NT2/D1 (cell line): ENCODE data around the gene SMC1B.
"Not testable (repeated sequence)": the region's sequence is repeated elsewhere in the genome, so short reads cannot be mapped to it uniquely, and the experiment has no call there.

Source experiments
- DNase-seq: peaks from one replicate; pipeline ENCODE4 v3.0.0-alpha.2; 2011; ENCODE audit warnings: low read depth, low spot score
- H3K27me3 ChIP-seq: 2 replicates; pipeline ENCODE4 v1.6.0; 2011; ENCODE audit warnings: mild to moderate bottlenecking; ENCODE audit not compliant: insufficient read length, insufficient read depth
- H3K36me3 ChIP-seq: 2 replicates; pipeline ENCODE4 v1.6.1; 2011; ENCODE audit warnings: mild to moderate bottlenecking, low read length, mixed read lengths; ENCODE audit not compliant: insufficient read depth, insufficient read length
- H3K4me1 ChIP-seq: 2 replicates; pipeline ENCODE4 v1.5.1; 2011; ENCODE audit not compliant: insufficient read depth, insufficient read length
- H3K4me3 ChIP-seq: 2 replicates; pipeline ENCODE4 v1.5.1; 2011; ENCODE audit warnings: low read depth; ENCODE audit not compliant: insufficient read length
- H3K9ac ChIP-seq: 2 replicates; pipeline ENCODE4 v1.6.0; 2011; ENCODE audit warnings: low read depth; ENCODE audit not compliant: insufficient read length
- H3K9me3 ChIP-seq: 2 replicates; pipeline ENCODE4 v1.5.1; 2011; ENCODE audit warnings: mild to moderate bottlenecking, low read length; ENCODE audit not compliant: insufficient read depth
- SUZ12 ChIP-seq: IDR thresholded peaks from 2 replicates; pipeline ENCODE4 v1.6.1; 2011; ENCODE audit not compliant: insufficient read length, insufficient read depth; ENCODE audit errors: extremely low read depth
- YY1 ChIP-seq: IDR thresholded peaks from 2 replicates; pipeline ENCODE4 v1.6.1; 2011; ENCODE audit not compliant: insufficient read length, insufficient read depth
- ZNF274 ChIP-seq: IDR thresholded peaks from 2 replicates; pipeline ENCODE4 v1.6.1; 2011; ENCODE audit warnings: mild to moderate bottlenecking, low read depth, low read length

SMC1B gene

DNA sequence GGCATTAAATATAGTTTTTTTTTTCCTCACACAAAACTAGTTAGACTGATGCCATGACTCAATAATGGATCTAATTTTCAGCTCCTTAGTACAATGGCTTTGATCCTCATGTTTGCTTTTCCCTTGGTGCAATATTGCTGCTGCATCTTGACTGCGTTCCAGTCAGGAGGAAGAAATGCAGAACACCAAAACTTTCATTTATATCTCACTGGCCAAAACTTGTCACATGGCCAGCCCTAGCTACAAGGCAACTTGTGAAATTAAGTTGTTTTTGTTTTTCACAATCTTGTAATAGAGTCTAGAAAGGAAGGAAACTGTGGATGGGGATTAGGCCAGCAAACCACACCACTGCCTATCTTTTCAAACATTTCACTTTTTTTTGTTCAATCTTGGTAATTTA is 36.7 kb downstream of the SMC1B start:
- no peaks in the 10 kb centered on the region for H3K4me1 ChIP-seq
- no peaks in the 10 kb centered on the region for H3K27me3 ChIP-seq
- H3K4me3 ChIP-seq = no peak overlapping the region
- no peak for TF ChIP-seq SUZ12
- TF ChIP-seq ZNF274 = no peak
- peaks cover 10% of the 10 kb centered on the region; the same call in 1 of the 2 replicates for H3K9me3 ChIP-seq
- DNase-seq = no peak
- no peak overlapping the region for H3K9ac ChIP-seq
- no peaks in the 10 kb centered on the region for H3K36me3 ChIP-seq

DNA sequence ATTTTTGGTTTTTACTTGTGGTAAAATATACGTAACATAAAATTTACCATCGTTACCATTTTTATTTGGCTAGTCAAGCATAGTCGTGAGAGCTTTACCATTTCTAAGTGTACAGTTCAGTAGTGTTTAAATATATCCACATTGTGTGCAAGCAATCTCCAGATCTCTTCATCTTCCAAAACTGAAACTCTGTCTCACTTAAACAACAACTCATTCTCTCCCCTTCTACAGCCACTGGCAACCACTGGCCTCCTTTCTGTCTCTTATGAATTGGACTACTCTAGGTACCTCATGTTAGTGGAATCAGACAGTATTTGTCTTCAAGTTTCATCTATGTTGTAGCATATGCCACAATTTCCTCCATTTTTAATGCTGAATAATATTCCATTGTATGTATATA is 37.4 kb downstream of the SMC1B start:
- peaks cover 10% of the 10 kb centered on the region; the same call in 1 of the 2 replicates for H3K9me3 ChIP-seq

DNA sequence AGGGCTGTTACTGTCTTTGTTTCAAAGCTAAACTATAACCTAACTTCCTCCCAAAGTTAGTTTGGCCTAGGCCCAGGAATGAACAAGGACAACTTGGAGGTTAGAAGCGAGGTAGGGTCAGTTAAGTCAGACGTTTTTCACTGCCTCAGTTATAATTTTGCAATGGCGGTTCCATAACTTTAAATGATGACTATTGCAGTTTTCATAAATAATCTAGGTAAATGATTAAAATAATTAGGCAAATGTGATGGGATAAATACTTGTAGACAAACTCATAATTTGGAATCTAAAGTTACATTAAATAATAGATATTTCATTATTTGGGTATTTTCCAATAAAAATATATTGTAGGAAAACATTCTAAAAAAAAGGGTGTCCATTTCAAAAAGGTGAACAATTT is 39.8 kb downstream of the SMC1B start:
- not testable (repeated sequence) for H3K27me3 ChIP-seq, DNase-seq, H3K9me3 ChIP-seq, H3K36me3 ChIP-seq, H3K9ac ChIP-seq, H3K4me1 ChIP-seq, H3K4me3 ChIP-seq

More for the DNA sequence above, 37.4 kb downstream of the SMC1B start:
- H3K4me1 ChIP-seq = no peaks in the 10 kb centered on the region
- H3K27me3 ChIP-seq = no peaks in the 10 kb centered on the region
- H3K36me3 ChIP-seq = no peaks in the 10 kb centered on the region
- no peak for DNase-seq
- no peak overlapping the region for H3K9ac ChIP-seq
- TF ChIP-seq YY1 (no peak), ZNF274 (no peak), SUZ12 (no peak)
- H3K4me3 ChIP-seq = no peak overlapping the region

DNA sequence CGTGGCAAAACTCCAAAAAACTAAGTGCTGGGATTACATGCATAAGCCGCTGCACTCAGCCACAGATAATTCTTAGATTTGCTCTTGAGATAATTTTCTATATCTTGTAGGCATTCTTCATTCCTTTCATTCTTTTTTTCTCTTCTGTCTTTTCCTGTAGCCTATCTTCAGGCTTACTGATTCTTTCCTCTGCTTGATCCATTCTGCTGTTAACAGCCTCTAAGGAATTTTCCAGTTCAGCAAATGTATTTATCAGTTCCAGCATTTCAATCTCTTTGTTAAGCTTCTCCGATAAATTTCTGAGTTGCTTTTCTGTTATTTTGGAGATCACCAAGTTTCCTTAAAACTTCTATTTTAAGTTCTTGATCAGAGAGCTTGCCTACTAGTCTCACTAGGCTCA is 46.7 kb downstream of the SMC1B start:
- no peak overlapping the region for H3K9ac ChIP-seq
- no peak overlapping the region for H3K4me3 ChIP-seq
- H3K27me3 ChIP-seq = no peaks in the 10 kb centered on the region
- H3K36me3 ChIP-seq = no peaks in the 10 kb centered on the region
- DNase-seq = no peak
- TF ChIP-seq ZNF274 (no peak), YY1 (no peak), SUZ12 (no peak)
- no peaks in the 10 kb centered on the region for H3K4me1 ChIP-seq
- no peaks in the 10 kb centered on the region; the same call in 1 of the 2 replicates for H3K9me3 ChIP-seq

DNA sequence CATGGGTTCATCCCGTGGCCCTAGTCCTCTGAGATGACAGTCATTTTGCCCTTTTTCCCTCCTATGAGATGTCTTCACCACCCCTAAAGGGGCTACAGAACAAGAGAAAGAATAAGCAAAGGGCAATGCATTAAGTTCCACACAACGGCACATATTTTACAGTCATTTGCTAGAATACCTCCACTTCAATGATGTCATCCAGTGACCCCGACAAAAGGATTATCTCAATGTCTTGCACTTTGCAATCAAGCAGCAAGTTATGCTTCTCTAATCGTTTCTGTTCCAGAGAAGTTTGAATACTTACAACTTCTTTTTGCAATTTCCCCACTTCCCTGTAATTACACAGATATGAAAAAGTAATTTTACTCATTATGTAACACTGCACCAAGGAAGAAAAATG is 53.8 kb downstream of the SMC1B start:
- no peaks in the 10 kb centered on the region for H3K9me3 ChIP-seq
- TF ChIP-seq ZNF274 (no peak), SUZ12 (no peak), YY1 (no peak)

DNA sequence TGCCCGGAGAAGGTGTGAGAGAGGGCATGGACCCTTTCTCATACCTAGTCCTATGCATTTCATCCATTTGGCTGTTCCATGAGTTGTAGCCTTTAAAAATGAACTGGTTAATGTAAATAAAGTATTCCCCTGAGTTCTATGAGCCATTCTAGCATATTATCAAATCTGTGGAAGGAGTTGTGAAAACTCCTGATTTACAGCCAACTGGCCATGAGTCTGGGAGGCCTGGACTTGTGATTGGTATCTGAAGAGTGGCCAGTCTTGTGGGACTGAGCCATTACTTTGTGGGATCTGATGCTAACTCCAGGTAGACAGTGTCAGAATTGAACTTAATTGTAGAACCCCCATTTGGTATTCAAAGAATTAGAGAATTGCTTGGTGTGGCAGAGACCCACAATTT is 55.3 kb downstream of the SMC1B start:
- no peaks in the 10 kb centered on the region for H3K9me3 ChIP-seq
- TF ChIP-seq SUZ12 = no peak
- no peak for TF ChIP-seq ZNF274
- no peak for TF ChIP-seq YY1
- no peak overlapping the region for H3K9ac ChIP-seq
- H3K27me3 ChIP-seq = no peaks in the 10 kb centered on the region
- H3K36me3 ChIP-seq = no peaks in the 10 kb centered on the region
- no peak overlapping the region for H3K4me3 ChIP-seq
- H3K4me1 ChIP-seq = no peaks in the 10 kb centered on the region
- DNase-seq = no peak

More for the DNA sequence above, 53.8 kb downstream of the SMC1B start:
- Histone ChIP-seq H3K27me3 (no peaks in the 10 kb centered on the region), H3K36me3 (no peaks in the 10 kb centered on the region), H3K4me1 (no peaks in the 10 kb centered on the region), H3K9ac (no peak overlapping the region), H3K4me3 (no peak overlapping the region)
- DNase-seq = no peak

DNA sequence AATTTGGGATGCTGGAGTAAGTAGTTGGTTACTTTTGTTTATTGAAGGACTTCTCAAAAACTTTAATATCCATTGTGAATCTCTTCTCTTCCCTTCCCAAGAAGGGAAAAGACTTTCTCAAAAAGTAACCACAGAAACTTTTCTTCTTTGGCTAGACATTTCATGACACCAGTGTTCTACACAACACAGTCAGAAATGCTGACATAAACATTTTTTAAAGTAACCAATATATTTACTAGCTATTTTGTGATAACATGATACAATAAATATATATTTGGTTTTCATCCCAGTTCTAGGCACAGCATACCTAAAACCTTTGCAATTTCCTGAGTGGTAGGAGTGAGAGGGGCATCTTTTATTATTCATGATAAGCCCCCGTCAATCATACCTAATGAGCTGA is 55.9 kb downstream of the SMC1B start:
- H3K36me3 ChIP-seq = no peaks in the 10 kb centered on the region

DNA sequence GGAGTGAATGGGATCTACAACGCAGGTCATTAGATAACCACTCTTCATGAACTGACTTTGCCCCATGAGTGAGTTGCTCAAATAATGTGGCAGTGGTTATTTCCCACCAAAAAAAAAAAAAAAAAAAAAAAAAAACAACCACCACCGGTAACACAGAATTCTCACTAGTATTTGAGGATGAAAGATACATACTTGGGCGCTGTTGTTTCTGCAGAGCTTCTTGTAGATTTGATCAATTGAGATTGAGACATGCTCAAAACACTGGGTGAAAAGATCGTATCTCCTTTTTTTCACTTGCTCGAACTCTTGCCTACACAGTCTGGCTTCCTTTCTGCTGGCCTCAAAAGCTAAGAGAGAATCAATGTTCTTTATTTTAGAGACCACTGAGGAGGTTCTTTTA is 59.6 kb downstream of the SMC1B start:
- Histone ChIP-seq H3K36me3 (no peaks in the 10 kb centered on the region), H3K9ac (no peak overlapping the region), H3K4me3 (no peak overlapping the region), H3K27me3 (no peaks in the 10 kb centered on the region), H3K9me3 (no peaks in the 10 kb centered on the region), H3K4me1 (no peaks in the 10 kb centered on the region)
- no peak for TF ChIP-seq YY1
- no peak for TF ChIP-seq SUZ12
- no peak for TF ChIP-seq ZNF274
- no peak for DNase-seq

More for the DNA sequence above, 55.9 kb downstream of the SMC1B start:
- no peaks in the 10 kb centered on the region for H3K9me3 ChIP-seq
- H3K4me1 ChIP-seq = no peaks in the 10 kb centered on the region
- no peak for DNase-seq
- TF ChIP-seq YY1 = no peak
- TF ChIP-seq ZNF274 = no peak
- H3K9ac ChIP-seq = no peak overlapping the region
- H3K4me3 ChIP-seq = no peak overlapping the region
- no peaks in the 10 kb centered on the region for H3K27me3 ChIP-seq

DNA sequence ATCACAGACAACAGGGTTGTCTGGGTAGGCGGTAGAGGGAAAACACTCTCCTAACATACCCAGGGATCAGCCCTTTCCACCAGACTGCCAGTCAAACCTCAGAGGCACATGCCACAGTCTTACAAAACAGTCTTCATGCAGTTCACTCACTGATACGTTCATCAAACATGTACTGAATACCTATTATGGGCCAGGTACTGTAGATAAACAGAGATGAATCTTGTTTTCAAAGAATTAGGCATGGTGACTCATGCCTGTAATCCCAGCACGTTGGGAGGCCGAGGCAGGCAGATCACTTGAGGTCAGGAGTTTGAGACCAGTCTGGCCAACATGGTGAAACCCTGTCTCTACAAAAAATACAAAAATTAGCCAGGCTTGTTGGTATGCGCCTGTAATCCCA is 60.6 kb downstream of the SMC1B start:
- not testable (repeated sequence) for H3K9ac ChIP-seq, H3K36me3 ChIP-seq, H3K4me1 ChIP-seq, H3K9me3 ChIP-seq, DNase-seq, H3K27me3 ChIP-seq, H3K4me3 ChIP-seq
